ENCODE results near the gene TRDN.

GRCh38 chr6:123641497-123641896 is 4.7 kb upstream of the TRDN start:
- TF ChIP-seq SETDB1 (IDR thresholded peaks at IDR 0.05; ENCODE audit: insufficient read length, low read length) (no peak), ZNF654 (tag by site-specific recombination; IDR thresholded peaks at IDR 0.05; ENCODE audit: low read depth) (no peak), CTCF (tag by site-specific recombination; IDR thresholded peaks at IDR 0.05) (no peak), REST (tag by site-specific recombination; IDR thresholded peaks at IDR 0.05) (no peak), ZNF292 (tag by site-specific recombination; IDR thresholded peaks at IDR 0.05; ENCODE audit: borderline replicate concordance, low read depth) (no peak), ATF2 (tag by site-specific recombination; IDR thresholded peaks at IDR 0.05; ENCODE audit: low read depth) (no peak), ZIC2 (tag by site-specific recombination; IDR thresholded peaks at IDR 0.05) (no peak), HOXA7 (CRISPR knock-in tag; IDR thresholded peaks at IDR 0.05; ENCODE audit: borderline replicate concordance) (no peak), ZSCAN18 (tag by site-specific recombination; IDR thresholded peaks at IDR 0.05) (no peak), ZNF510 (tag by site-specific recombination; IDR thresholded peaks at IDR 0.05; ENCODE audit: insufficient replicate concordance) (no peak), RBAK (tag by site-specific recombination; IDR thresholded peaks at IDR 0.05) (no peak), OSR2 (tag by site-specific recombination; IDR thresholded peaks at IDR 0.05) (no peak)

Data from HEK293 (cell line).